ENCODE results near the gene RSPH6A. TPM values are rescaled to one million over a fixed set of nuclear protein-coding genes. Genes with fewer than 3 reads are reported as not detected.
A peak's percentile ranks its signal among the peaks of the same experiment; 100 is the strongest.

The RSPH6A gene
- polyA plus RNA-seq, 1 of the 3 experiments (the other 2 are of a cell fraction): 0.02 TPM

GRCh38 chr19:45768984-45769782, 45.9 kb downstream of the RSPH6A start, which contains the start of gene SIX5 (continued):
- TF ChIP-seq, protein P1, sequence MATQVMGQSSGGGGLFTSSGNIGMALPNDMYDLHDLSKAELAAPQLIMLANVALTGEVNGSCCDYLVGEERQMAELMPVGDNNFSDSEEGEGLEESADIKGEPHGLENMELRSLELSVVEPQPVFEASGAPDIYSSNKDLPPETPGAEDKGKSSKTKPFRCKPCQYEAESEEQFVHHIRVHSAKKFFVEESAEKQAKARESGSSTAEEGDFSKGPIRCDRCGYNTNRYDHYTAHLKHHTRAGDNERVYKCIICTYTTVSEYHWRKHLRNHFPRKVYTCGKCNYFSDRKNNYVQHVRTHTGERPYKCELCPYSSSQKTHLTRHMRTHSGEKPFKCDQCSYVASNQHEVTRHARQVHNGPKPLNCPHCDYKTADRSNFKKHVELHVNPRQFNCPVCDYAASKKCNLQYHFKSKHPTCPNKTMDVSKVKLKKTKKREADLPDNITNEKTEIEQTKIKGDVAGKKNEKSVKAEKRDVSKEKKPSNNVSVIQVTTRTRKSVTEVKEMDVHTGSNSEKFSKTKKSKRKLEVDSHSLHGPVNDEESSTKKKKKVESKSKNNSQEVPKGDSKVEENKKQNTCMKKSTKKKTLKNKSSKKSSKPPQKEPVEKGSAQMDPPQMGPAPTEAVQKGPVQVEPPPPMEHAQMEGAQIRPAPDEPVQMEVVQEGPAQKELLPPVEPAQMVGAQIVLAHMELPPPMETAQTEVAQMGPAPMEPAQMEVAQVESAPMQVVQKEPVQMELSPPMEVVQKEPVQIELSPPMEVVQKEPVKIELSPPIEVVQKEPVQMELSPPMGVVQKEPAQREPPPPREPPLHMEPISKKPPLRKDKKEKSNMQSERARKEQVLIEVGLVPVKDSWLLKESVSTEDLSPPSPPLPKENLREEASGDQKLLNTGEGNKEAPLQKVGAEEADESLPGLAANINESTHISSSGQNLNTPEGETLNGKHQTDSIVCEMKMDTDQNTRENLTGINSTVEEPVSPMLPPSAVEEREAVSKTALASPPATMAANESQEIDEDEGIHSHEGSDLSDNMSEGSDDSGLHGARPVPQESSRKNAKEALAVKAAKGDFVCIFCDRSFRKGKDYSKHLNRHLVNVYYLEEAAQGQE (IDR thresholded peaks at IDR 0.05; ENCODE audit: low read depth, low read length): no peak
- TF ChIP-seq TCF12 (IDR thresholded peaks at IDR 0.05) (peak; percentile 61), FOSL2 (IDR thresholded peaks at IDR 0.05; ENCODE audit: borderline replicate concordance, low read depth) (no peak), TAF1 (IDR thresholded peaks at IDR 0.05; ENCODE audit: borderline replicate concordance, low read depth, low read length) (peak; percentile 79), GABPA (IDR thresholded peaks at IDR 0.05; ENCODE audit: low read depth) (peak; percentile 18; the same call in 1 of the 2 replicates), POLR2AphosphoS5 (IDR thresholded peaks at IDR 0.05; ENCODE audit: low read depth, low read length) (peak; percentile 86), MEF2A (IDR thresholded peaks at IDR 0.05; ENCODE audit: borderline replicate concordance, low read depth) (no peak), RXRA (IDR thresholded peaks at IDR 0.05; ENCODE audit: borderline replicate concordance, low read depth) (no peak), TEAD4 (IDR thresholded peaks at IDR 0.05; ENCODE audit: borderline replicate concordance, insufficient read depth) (peak; percentile 82), RAD21 (IDR thresholded peaks at IDR 0.05; ENCODE audit: low read length) (no peak), FOXJ3 (CRISPR knock-in tag; IDR thresholded peaks at IDR 0.05) (no peak), FOXM1 (IDR thresholded peaks at IDR 0.05; ENCODE audit: low read depth) (no peak)
- TF ChIP-seq, protein P2, sequence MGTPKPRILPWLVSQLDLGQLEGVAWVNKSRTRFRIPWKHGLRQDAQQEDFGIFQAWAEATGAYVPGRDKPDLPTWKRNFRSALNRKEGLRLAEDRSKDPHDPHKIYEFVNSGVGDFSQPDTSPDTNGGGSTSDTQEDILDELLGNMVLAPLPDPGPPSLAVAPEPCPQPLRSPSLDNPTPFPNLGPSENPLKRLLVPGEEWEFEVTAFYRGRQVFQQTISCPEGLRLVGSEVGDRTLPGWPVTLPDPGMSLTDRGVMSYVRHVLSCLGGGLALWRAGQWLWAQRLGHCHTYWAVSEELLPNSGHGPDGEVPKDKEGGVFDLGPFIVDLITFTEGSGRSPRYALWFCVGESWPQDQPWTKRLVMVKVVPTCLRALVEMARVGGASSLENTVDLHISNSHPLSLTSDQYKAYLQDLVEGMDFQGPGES (IDR thresholded peaks at IDR 0.05; ENCODE audit: low read depth, low read length): 0 out of 2 replicates have a peak, but pooled peaks have one; percentile 10

DNA sequence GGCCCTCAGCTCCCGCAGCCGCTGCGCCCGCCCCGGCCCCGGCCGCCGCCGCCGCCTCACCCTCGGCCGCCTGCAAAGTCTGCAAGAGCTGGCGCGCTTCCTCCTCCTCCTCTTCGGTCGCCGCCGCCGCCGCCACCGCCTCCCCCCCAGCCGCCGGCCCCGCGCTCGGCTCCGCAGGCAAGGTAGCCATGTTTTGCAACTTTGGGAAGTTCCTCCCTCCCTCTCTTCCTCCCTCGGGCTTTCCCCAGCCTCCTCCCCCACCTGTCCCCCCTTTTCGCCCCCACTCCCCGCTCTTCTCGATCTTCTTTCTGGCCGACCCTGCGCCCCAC, 46.5 kb downstream of the RSPH6A start:
- DNase-seq: no peak
- Histone ChIP-seq H3K9me2 (no peaks in the 10 kb centered on the region), H3K9me3 (no peaks in the 10 kb centered on the region), H3K27me3 (ENCODE audit: insufficient read depth) (no peaks in the 10 kb centered on the region), H2AFZ (ENCODE audit: low read depth) (peak overlapping the region; percentile 54; the same call in 1 of the 2 replicates), H3K36me3 (replicated peaks in 1 of 2; ENCODE audit: control insufficient read depth in 1 of 2, insufficient read depth in 2 of 2, low read length in 1 of 2) (peaks cover 7 to 24% of the 10 kb centered on the region in 2 experiments), H4K20me1 (ENCODE audit: insufficient read depth) (peaks cover 11% of the 10 kb centered on the region; the same call in 1 of the 2 replicates), H3K27ac (ENCODE audit: low read depth in 2 of 2, low read length in 1 of 2) (peak overlapping the region; percentile 84 to 95), H3K79me2 (ENCODE audit: insufficient read depth) (no peaks in the 10 kb centered on the region), H3K4me2 (peak overlapping the region; percentile 99), H3K4me3 (ENCODE audit: low read depth in 2 of 2, low read length in 1 of 2) (peak overlapping the region; percentile 64 to 70), H3K9ac (peak overlapping the region; percentile 78), H3F3A (replicated peaks; ENCODE audit: insufficient read depth) (peaks cover 36% of the 10 kb centered on the region), H3K4me1 (ENCODE audit: control insufficient read depth in 1 of 2, insufficient read depth in 2 of 2, low read depth in 1 of 2, low read length in 1 of 2) (peaks cover 8 to 30% of the 10 kb centered on the region in 2 experiments; a peak in 3 of 4 replicates)
- TF ChIP-seq EZH2phosphoT487 (IDR thresholded peaks at IDR 0.05; ENCODE audit: borderline replicate concordance, low read depth) (no peak), TAF1 (IDR thresholded peaks at IDR 0.05; ENCODE audit: borderline replicate concordance, low read depth, low read length) (peak; percentile 3; the same call in 1 of the 2 replicates), SMC3 (IDR thresholded peaks at IDR 0.05; ENCODE audit: low read depth, low read length) (no peak), SIN3A (IDR thresholded peaks at IDR 0.05; ENCODE audit: borderline replicate concordance, low read depth, low read length) (no peak), YY1 (IDR thresholded peaks at IDR 0.05; ENCODE audit: low read depth) (peak; percentile 13; the same call in 1 of the 2 replicates), RFX5 (IDR thresholded peaks at IDR 0.05; ENCODE audit: low read length) (no peak)
- 1% methylated on average over 15 of the region's 33 CpGs for WGBS (ENCODE audit: low lambda C conversion rate)
- CTCF ChIA-PET: interaction anchor here (1.0 to 5.9 kb wide), 13 partner anchors 8 to 114 kb away, joined by 3 to 100 read pairs (median 7); partner anchors contain the start of genes DMWD and QPCTL
- POLR2A ChIA-PET: interaction anchor here (1.2 to 3.6 kb wide), 4 partner anchors 14 to 51 kb away, joined by 3 to 11 read pairs (median 4); partner anchors contain the start of genes DMPK, DMWD and FBXO46
